ENCODE results near the gene RASAL2.
"Not testable (repeated sequence)": the region's sequence is repeated elsewhere in the genome, so short reads cannot be mapped to it uniquely, and the experiment has no call there.

RASAL2 gene

DNA sequence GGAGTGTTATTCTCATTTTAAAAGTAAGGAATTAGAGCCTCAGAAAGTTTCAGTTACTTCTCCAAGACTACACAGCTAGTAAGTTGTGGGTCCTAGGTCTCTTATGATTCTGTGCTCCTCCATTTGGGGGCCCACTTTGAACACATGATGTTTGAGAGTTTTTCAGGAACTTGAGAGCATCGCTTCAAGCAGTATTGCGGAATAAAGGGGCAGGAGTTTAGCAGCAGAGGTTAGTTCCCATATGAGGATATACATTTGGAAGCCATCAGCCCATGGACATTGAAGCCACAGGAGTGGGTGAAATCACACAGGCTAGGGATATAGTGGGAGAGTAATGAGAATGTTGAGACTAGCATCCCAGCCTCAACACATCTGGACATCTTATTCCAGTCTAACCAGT, 143.2 kb downstream of the RASAL2 start:
- DNase-seq (ENCODE audit: low read depth) = no peak

DNA sequence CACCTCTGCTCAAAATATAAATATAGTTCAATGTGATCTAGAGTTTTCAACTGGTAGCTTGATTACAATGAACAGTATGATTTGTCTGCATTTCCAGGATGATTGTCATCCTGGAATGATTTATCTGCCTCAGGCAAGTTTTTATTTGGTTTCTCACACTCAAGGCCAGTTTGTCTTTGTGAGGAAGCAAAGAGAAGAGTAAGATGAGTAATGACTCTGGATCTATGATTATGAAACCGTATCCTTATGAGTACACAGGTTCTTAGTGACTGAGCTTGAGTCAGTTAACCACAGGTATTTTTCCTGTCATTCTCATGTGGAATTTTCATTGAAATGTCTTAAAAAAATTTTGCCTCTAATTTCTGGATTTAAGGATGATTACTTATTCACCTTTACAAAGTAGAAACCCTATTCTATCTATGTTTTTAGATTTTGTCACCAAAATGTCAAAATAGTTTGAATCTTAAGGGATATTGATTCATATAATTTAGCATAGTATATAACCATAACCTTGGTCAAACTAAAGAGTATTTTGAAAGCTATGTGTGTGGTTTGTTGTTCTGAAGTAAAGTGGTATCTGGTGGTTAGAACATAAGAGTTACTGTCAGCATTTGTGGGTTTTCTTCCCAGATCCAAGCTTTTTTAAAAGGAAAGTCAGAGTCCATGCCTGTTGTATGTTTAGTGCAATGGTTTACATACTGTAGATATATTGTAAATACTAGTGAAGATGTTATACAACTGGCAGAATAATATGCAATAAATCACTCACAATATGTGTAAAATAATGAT, 145.0 kb downstream of the RASAL2 start:
- DNase-seq (ENCODE audit: low read depth) = peak; percentile 99

DNA sequence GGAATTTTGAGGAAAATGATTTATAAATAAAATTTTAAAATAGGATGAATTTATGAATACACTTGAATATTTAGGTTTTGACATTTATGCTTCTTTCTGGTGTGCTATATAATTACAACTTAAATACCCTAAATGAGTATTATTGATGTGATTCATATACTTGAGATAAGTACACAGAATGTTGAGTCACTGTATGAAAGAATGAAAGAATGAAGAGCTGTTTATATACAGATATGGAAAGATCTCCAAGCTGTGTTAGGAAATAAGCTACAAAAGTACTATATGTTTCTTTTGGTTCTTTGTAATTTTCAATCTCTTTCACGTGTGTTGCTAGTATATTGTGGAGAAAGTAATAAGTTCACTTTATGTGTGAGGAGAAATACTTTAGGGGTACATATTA, 147.2 kb downstream of the RASAL2 start:
- DNase-seq (ENCODE audit: low read depth) = peak; percentile 86

DNA sequence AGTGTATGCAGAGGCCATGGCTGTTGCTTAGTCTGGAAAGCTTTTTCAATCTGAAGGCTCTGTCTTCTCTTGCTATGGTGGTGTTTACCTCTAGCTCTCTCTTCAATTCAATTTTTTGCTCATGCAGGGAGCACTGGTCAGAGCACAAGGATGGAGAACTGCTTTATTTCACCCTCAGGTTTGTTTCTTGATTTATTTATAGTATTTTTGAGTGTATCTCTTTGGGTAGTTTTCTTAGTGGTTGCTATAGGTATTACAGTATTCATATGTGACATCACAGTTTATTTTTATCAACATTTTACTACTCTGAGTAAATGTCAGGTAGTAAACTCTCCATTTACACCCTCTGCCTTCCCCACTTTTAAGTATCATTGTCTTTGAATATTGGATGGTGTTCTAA, 147.9 kb downstream of the RASAL2 start:
- DNase-seq (ENCODE audit: low read depth) = no peak

DNA sequence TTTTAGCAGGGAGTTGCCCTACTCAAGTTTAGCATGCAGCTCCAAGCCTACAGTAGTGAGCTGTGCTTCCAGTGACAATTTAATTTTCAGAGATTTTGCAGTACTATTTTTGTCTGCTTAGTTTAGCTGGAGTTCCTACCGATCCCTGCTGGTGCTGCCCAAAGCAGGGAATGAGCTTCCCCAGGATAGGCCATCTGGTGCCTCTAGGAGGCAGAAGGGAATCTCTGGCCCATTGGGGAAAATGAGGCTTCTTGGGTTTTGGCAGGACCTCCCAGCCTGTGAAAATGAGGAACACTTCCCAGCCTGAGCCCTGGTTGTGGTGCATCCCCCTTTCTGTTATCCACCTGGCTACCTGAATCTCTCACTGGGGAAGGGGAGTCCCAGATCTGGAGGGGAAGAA, 149.2 kb downstream of the RASAL2 start:
- DNase-seq (ENCODE audit: low read depth) = no peak

DNA sequence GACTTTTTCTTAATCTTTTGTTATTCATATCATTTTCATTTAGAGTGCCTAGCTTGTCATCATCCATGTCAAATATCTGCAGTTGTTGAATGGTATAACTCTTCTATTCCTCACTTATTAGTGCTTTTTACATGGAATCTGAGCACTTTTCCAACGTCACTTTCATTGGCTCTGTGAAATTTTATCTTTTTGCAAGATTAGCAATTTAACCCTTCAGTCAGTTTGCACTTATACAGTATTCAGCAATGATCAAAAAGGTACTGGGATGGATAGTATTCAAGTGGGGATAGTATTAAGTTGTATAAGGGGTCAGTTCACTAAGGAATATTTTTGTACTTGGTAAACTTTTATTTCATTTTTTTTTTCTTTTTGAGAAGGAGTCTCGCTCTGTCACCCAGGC, 150.0 kb downstream of the RASAL2 start:
- DNase-seq (ENCODE audit: low read depth) = no peak

DNA sequence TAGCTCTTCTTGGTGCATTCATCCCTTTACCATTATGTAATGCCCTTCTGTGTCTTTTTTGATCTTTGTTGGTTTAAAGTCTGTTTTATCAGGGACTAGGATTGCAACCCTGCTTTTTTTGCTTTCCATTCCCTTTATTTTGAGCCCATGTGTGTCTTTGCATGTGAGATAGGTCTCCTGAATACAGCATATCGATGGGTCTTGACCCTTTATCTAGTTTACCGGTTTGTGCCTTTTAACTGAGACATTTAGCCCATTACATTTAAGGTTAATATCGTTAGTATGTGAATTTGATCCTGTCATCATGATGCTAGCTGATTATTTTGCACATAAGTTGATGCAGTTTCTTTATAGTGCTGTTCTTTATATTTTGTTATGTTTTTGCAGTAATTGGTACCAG, 154.4 kb downstream of the RASAL2 start:
- DNase-seq (ENCODE audit: low read depth) = not testable (repeated sequence)

DNA sequence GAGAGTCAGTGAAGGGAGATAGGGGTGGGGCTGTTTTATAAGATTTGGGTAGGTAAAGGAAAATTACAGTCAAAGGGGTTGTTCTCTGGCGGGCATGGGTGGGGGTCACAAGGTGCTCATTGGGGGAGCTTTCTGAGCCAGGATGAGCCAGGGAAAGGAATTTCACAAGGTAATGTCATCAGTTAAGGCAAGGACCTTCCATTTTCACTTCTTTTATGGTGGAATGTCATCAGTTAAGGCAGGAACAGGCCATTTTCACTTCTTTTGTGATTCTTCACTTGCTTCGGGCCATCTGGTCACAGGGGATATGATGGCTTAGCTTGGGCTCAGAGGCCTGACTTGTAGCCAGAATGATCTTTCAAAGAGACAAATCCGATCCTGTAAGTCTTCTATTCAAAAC, 159.7 kb downstream of the RASAL2 start:
- not testable (repeated sequence) for DNase-seq (ENCODE audit: low read depth)

DNA sequence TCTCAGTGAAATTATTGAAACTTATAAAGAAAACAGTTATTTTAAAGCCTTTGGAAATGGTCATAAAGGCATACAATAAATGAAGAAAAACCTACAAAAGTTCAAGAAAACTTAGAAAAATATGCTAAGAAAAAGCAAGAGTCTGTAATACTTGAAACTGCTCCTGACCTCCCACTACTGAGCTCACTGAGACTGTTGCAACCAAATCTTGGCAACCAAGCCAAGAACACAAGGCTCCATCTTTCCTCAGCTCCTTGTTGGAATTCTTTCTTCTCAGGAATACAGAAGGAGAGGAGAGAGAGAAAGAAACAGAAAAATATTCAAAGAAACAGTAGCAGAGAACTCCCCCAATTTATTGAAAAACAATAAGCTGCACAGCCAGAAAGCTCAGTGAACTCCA, 160.5 kb downstream of the RASAL2 start:
- peak; percentile 54 for DNase-seq (ENCODE audit: low read depth)

DNA sequence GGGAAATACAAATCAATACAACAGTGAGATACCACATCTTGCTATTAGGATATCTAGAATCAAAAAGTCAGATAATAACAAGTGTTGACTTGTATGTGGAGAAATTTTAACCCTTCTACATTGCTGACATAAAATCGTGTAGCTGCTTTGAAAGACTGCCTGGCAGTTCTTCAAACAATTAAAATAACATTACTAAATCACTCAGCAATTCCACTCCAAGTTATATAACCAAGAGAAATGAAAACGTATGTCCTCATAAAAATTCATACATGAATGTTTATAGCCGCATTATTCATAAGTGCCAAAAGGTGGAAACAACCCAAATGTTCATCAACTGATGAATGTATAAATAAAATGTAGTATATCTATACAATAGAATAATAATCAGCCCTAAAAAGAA, 164.6 kb downstream of the RASAL2 start:
- DNase-seq (ENCODE audit: low read depth) = no peak

DNA sequence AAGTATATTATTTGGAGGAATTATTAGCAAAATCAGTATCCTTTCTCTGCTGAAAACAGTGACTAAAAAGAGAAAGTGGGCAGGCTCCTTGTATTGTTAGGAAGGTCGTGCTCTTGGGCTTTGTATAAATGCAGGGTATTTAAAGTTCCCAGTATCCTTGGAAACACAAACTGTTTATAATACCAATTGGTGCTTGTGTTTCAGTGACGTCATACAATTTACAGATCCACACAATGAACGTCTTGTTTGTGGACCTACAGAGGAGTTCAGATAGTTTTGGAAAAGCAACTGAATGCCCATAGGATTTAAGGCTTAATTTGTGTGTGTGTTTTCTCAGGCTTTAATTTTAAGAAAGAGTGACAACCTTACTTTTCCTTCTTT, 168.2 kb downstream of the RASAL2 start:
- DNase-seq (ENCODE audit: low read depth) = peak; percentile 81

DNA sequence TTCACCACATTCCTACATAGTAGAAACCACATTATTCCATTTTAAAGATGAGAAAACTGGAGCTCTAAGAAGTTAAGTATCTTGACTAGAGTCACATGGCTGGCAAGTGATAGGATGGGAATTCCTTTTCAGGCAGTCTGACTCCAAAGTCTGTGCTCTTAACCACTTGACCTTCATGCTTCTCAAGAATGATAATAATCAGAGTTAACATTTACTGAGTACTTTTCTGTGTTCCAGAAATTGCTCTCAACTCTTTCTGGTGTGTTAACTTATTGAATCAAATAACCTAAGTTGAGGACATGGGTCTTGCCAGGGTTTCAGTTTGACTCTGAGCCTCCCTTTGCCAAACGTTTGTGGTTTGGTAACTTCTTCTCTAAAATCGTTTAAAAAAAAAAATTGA, 169.4 kb downstream of the RASAL2 start:
- DNase-seq (ENCODE audit: low read depth) = peak; percentile 67

DNA sequence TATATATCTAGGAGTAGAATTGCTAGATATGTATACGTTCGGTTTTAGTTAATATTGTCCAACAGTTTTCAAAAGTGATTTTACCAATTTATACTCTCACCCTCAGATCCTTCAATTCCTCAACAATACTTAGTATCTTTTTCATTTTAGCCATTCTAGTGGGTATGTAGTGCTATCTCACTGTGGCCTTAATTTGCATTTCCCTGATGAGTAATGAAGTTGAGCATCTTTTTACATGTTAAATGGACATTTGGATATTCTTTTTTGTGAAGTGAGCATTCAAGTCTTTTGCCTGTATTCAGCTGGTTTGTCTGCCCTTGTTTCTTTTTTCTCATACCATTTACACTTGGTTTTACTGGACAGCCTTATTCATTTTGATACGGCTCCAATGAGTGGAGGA, 172.2 kb downstream of the RASAL2 start:
- no peak for DNase-seq (ENCODE audit: low read depth)

DNA sequence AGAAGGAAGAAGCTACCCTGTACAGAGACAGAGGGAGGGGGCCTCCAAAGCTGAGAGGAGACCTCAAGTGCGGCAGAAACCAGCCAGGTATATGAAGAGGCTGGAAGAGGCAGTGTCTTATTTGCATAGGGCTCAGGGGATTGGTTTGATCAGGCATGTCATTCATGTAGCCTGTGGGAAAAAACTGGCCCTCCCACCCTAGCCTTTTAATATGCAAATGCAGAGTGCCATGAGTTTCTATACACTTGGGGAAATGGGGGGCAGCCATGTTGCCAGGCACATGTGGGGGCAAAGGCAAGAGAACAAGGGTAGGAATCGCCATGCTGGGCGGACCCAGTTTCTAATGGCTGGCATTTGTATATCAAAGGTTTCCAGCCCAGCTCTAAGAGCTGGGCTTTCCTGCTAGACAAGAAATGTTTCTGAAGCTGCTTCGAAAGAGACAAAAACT, 172.7 kb downstream of the RASAL2 start:
- DNase-seq (ENCODE audit: low read depth) = no peak

DNA sequence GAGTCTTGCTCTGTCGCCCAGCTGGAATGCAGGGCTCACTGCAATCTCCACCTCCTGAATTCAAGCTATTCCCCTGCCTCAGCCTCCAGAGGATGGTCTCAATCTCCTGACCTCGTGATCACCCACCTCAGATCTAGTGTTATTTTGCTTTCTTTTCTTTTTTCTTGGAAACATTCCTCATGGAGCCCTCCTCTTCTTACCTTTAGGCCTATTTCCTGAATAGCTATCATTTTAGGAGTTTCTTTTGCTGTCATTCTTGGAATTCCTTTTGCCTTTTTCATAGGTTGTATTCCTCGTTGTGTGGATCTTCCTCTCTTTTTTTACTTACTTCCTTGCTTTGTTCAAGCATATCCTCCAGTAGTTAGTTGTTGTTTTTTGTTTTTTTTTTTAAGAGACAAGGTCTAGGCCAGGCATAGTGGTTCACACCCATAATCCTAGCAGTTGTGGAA, 173.8 kb downstream of the RASAL2 start:
- peak; percentile 33 for DNase-seq (ENCODE audit: low read depth)

DNA sequence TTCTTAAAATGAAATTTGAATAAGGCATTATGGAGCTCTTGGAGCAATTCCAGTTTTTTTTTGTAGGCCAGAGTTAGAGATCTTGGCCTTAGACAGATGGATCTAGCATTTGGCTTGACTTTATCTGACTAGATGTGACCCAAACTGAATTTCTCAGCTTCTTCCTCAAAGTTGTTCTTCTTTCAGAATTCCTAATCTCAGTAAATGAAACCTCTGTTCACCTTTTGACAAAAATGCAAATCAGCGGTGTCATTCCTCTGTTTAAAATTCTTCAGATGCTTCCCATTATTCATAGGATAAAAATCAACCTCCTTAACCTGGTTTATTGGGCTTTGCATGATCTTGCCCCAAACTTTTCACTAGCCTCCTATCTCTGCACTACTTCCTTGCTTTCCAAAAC, 177.6 kb downstream of the RASAL2 start:
- DNase-seq (ENCODE audit: low read depth) = no peak

DNA sequence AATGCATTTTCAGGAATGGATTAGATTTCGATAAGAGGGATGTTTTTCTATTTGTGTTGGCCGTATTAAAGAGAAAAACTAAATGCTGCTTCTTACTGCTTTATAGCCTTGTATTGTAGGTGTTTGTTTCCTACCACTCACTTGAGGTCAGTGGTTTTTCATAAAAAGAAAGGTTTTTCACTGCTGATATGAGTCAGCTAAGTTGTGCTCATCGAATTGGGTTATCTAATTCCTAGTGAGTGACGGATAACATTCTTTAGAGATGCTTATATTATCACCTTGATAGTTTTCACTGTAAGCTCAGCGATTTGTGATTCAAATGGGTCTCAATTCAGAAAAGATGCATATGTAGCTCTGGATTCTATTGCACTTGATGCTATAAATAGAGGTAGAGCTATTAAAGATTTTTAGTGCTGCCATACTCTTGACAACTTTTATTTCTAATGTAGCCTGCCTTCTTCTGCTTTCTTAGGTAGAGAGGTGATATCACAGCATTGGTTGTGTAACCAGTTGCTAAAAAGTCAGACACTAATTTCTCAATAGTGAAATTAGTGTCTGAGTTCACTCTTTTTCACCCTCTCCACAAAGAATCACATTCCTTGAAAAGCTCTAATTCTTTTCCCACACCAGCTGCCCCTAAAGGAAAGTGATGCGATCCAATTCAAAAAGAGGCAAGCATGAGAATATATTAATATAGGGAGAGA, 180.0 kb downstream of the RASAL2 start:
- DNase-seq (ENCODE audit: low read depth) = peak; percentile 79

DNA sequence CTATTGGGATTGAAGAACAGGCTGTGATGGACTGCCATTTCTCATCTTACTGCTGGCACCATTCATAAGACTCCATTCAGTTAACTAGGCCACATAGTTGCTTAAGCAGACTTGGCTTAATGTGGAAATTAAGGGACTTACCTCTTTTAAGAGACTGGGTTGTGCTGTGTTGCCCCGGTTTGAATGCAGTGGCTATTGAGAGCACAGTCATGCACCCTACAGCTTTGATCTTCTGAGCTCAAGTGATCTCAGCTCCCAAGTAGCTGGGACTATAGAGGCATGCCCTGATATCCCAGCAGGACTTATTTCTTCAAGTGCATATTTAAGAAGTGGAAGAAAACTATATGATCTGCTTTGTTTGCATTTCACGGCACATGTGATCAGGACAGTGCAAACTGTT, 181.1 kb downstream of the RASAL2 start:
- DNase-seq (ENCODE audit: low read depth) = peak; percentile 51

DNA sequence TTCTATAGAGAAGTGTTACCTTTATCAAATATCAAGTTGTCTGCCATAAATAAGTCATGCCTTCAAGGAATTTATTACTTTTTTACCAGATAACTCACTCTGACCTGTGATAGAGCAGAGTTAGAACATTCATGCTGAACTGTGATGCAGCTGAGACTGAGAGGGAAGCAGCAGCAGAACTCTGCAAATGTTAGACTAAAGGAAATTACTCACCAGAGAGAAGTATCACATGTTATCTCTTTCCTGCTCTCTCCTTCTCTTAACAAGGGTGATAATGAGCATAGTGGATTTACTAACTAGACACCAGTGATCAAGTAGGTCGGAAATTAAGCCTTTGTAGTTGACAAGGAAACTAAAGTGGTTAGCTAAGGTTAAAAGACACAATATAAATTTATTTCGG, 181.6 kb downstream of the RASAL2 start:
- peak; percentile 49 for DNase-seq (ENCODE audit: low read depth)

DNA sequence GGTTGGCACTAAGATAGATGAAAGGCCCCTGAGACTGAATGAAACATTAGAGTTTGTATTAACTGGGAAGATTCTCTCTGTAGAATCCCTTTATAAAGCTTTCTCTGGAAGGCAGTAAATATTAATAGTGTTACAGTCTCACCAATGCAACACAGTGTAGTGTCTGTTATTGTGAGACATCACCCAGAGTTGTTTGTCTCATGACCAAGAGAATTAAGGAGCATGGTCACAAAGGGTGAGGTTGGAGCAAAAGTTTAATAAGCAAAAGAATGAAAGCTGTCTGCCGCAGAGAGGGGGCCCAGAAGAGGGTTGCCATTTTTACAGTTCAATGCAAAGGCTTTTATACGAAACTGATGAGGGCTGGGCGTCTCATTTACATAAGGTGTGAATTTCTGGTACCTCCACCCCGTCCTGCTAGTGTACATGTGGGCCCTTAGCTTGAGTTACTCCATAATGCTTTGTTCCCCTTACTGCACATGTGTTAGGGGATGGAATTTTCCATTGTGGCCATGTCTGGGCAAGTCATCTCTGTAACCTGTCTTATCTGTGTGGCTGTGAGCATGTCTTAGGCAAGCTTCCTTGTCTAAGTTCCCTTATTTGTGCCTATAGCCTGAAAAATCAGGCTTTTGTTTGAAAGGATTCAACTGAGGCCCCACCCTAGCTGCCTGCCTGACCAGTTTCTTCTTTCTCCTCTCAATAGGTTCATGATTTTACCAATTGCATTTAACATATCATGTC, 184.1 kb downstream of the RASAL2 start:
- DNase-seq (ENCODE audit: low read depth) = no peak

DNA sequence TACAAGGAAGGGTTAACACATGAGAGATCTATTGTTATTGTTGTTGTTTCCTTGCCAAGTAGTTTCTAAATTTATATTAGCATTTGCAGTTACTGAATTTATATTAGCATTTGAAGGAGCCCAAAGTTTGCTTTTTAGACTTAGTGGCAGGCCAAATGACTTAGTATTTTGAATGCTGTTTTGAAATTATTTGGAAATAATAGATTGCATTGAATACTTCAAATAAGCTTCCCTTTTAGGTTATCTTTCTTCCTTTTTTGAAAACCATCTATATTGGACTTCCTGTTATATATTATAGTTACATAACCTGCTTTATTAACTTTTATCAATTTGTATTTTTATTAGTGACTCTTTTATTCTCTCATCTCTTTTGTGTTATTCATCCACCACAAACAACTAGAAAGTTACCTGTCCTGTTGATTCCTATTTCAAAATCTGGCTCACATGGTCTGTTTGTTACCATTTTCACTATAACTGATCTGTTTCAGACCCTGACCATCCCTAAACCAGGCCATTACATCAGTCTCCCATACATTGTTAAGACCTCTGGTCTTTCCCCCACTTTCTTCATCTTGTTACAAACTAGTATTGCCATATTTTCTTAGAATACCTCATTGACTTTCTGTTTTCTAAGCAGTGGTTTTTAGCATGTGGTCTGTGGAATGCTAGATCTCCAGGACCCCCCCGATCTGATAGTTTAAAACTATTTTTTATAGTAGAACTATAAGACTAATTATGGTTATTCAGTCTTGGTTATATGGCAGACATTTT, 185.2 kb downstream of the RASAL2 start:
- DNase-seq (ENCODE audit: low read depth) = no peak

DNA sequence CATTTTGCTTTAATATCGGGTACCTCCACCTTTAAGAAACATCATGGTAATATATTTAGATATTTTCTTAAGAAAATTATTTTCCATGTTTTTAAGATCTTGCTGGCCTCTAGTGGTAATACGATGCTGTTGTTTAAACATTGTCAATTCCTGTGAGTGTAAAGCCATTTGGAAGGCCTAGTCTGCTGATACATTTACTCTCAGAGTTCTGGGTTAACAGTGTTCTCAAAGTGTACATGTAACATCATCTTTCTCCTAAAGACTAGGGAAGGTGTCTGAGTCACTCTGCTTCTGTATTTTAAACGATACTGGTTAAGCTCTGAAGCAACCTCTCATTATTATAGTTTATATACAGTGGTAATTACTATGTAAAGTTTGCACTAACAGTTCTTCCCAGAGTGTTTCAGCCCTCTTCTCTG, 189.1 kb downstream of the RASAL2 start:
- DNase-seq (ENCODE audit: low read depth) = peak; percentile 90

Data from iris pigment epithelial cell (primary cell).